ENCODE results near the gene SMAD3. TPM values are rescaled to one million over a fixed set of nuclear protein-coding genes. Genes with fewer than 3 reads are reported as not detected.

The SMAD3 gene
- total RNA-seq, 2 donors from 2014 or later = 30.6 to 45.4 TPM

DNA sequence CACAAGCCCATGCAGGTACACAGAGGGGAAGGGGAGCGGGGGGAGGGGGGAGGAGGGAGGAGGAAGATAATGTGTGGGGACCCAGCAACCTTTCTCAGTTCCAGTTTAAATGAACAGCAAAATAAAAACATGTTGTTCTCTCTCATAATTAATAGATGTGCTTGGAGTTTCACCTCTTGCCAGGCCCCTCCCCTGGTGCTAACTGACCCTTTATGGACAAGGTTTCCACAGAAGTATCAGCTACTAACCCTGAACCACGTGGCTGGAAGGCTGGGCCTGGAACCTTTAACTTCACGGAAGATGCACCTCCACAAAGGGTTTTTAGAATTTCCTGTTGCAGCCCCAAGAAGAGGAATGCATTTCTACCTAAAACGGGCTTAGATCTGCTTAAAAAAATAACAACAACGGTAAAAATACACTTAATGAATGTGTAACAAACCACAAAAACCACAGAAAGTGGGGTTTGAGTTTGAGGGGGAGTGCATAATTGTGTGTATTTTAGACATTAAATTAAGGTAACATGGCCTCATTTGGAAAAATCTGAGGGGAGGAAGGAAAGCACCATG is 14.8 kb upstream of the SMAD3 start:
- Histone ChIP-seq H3K27ac (no peak overlapping the region), H3K36me3 (no peaks in the 10 kb centered on the region), H3K9me3 (no peaks in the 10 kb centered on the region), H3K4me3 (no peak overlapping the region), H3K4me1 (replicated peaks) (peaks cover 4% of the 10 kb centered on the region), H3K27me3 (replicated peaks; ENCODE audit: insufficient read depth) (no peaks in the 10 kb centered on the region)
- DNase-seq (ENCODE audit: low spot score) = no peak
- 34% methylated on average over 4 of the region's 5 CpGs for WGBS
- intact Hi-C loops (cut with DNase I) = no loop called here
- TF ChIP-seq, protein P1, sequence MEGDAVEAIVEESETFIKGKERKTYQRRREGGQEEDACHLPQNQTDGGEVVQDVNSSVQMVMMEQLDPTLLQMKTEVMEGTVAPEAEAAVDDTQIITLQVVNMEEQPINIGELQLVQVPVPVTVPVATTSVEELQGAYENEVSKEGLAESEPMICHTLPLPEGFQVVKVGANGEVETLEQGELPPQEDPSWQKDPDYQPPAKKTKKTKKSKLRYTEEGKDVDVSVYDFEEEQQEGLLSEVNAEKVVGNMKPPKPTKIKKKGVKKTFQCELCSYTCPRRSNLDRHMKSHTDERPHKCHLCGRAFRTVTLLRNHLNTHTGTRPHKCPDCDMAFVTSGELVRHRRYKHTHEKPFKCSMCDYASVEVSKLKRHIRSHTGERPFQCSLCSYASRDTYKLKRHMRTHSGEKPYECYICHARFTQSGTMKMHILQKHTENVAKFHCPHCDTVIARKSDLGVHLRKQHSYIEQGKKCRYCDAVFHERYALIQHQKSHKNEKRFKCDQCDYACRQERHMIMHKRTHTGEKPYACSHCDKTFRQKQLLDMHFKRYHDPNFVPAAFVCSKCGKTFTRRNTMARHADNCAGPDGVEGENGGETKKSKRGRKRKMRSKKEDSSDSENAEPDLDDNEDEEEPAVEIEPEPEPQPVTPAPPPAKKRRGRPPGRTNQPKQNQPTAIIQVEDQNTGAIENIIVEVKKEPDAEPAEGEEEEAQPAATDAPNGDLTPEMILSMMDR (IDR thresholded peaks at IDR 0.05) = no peak
- TF ChIP-seq POLR2A (IDR thresholded peaks at IDR 0.05) (no peak), POLR2AphosphoS5 (IDR thresholded peaks at IDR 0.05) (no peak)

DNA sequence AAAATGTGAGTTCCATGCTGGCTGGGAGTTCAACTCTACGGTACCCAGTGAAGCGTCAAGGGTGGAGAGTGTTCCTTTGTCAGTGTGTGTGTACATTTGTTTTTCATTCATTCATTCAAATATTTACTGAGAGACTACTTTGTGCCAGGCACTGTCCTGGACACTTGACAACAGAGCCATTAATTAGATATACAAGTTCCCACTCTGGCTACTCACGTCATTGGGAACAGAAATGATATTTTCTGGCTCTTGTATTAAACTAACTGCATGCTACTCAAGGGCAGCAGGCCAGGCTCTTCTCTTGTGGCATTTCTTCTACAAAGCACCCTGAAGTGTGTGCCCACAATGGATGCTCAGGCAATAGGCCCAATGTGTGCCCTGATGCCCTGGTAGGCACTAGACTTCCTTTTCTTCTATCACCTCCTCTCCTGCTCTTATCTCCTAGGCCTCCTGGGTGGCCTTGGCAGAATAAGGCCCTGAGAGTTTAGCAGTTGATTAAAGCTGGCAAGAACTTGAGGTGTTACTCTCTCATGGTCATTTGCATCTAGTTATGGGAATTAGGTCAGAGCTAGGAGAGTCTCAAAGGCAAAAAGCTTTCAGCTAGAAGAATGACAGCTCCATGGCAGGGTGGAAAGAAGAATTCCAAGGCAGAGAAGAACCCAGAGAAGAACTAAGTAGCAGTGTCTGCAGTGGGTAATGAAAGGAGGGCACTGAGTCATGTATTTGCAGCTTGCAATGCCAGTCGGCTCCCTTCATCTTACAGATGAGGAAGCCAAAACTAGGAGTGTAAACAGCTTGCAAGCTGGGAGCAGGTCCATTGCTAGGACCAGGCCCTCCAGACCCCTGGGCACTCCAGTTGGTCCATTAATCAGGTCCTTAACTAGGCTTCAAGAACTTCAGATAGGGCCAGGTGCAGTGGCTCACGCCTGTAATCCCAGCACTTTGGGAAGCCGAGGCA is 14.0 kb upstream of the SMAD3 start:
- Histone ChIP-seq H3K4me1 (replicated peaks) (peaks cover 4% of the 10 kb centered on the region), H3K27me3 (replicated peaks; ENCODE audit: insufficient read depth) (no peaks in the 10 kb centered on the region), H3K9me3 (no peaks in the 10 kb centered on the region), H3K4me3 (no peak overlapping the region), H3K36me3 (no peaks in the 10 kb centered on the region), H3K27ac (no peak overlapping the region)
- no peak for DNase-seq (ENCODE audit: low spot score)
- WGBS = 75% methylated on average over 6 of the region's 6 CpGs
- no peak for TF ChIP-seq POLR2AphosphoS5 (IDR thresholded peaks at IDR 0.05)
- no peak for TF ChIP-seq POLR2A (IDR thresholded peaks at IDR 0.05)
- TF ChIP-seq, protein P1 (IDR thresholded peaks at IDR 0.05) = no peak
- intact Hi-C loops (cut with DNase I) = no loop called here

DNA sequence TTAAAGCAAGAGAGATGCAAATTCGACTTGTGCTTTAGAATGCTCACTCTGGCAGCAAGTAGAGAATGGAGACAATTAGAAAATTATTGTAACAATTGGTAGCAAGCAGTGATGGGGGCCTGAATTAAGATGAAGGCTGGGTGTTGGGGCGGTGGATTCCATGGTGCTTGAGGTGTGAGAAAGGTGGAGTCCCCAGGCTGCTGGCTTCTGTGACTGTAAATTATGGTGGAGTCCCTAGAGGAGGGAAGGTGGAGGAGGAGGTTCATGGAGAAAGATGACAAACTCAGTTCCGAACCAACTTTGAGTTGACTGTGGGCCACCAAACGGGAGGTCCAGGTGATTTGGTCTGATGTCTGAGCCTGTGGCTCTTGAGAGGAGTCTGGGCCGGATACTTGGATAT is 10.7 kb upstream of the SMAD3 start:
- H3K27me3 ChIP-seq (replicated peaks; ENCODE audit: insufficient read depth) = no peaks in the 10 kb centered on the region
- 89% methylated on average over 5 of the region's 5 CpGs for WGBS
- H3K27ac ChIP-seq = no peak overlapping the region
- no peak overlapping the region for H3K4me3 ChIP-seq
- TF ChIP-seq POLR2AphosphoS5 (IDR thresholded peaks at IDR 0.05) = no peak
- TF ChIP-seq, protein P1 (IDR thresholded peaks at IDR 0.05) = no peak
- DNase-seq (ENCODE audit: low spot score) = no peak
- H3K36me3 ChIP-seq = no peaks in the 10 kb centered on the region
- H3K4me1 ChIP-seq (replicated peaks) = no peaks in the 10 kb centered on the region
- intact Hi-C loops (cut with DNase I) = no loop called here
- H3K9me3 ChIP-seq = no peaks in the 10 kb centered on the region

DNA sequence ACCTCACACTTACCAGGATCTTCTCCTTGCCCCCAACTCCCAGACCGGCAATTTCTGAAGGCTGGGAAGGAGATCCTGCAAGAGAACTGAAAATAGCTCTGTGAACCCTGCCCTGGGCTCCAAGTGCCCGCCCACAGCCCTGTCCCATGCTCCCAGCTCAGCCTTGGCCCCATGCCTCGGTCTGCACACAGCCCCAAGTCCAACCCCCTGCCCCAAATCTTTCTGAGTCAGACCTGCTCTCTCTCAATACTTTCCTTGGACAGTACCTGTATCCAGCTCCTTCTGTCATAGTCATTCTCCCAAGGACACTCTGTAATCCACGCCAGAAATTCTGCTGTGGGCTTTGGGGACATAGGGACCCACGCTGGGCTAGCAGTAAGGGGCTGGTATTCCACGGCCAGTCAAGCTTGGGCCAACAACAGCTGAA is 6.3 kb upstream of the SMAD3 start:
- Histone ChIP-seq H3K27ac (no peak overlapping the region), H3K4me1 (replicated peaks) (no peaks in the 10 kb centered on the region), H3K9me3 (no peaks in the 10 kb centered on the region), H3K36me3 (no peaks in the 10 kb centered on the region), H3K27me3 (replicated peaks; ENCODE audit: insufficient read depth) (no peaks in the 10 kb centered on the region), H3K4me3 (no peak overlapping the region)
- intact Hi-C loops (cut with DNase I) = no loop called here
- 69% methylated on average over 6 of the region's 6 CpGs for WGBS
- TF ChIP-seq POLR2A (IDR thresholded peaks at IDR 0.05) (no peak), POLR2AphosphoS5 (IDR thresholded peaks at IDR 0.05) (no peak)
- TF ChIP-seq, protein P1 (IDR thresholded peaks at IDR 0.05) = no peak
- DNase-seq (ENCODE audit: low spot score) = no peak

Data from prostate gland (tissue), 2 donors.